SK-MEL-5 (cell line): ENCODE measurements around the gene PRKCA. TPM values are rescaled to one million over a fixed set of nuclear protein-coding genes. Genes with fewer than 3 reads are reported as not detected.
"Not testable (repeated sequence)": the region's sequence is repeated elsewhere in the genome, so short reads cannot be mapped to it uniquely, and the experiment has no call there.

Experiments
- DNase-seq: peaks from one replicate; pipeline ENCODE4 v3.0.0-alpha.2; 2016; ENCODE audit warnings: low read depth, low spot score
- in situ Hi-C: cut with HindIII; loops from 2 replicates; pipeline ENCODE4 v1.10.0; 2016; ENCODE audit warnings: low sequenced_read_pairs, high pct_unique_total_duplicates, low pct_unique_long_range_greater_than_20kb
- total RNA-seq: library from RNA; depleted of rRNA; stranded (reverse); fragments of >200 nt; shearing (Covaris generic); gene quantifications from 2 replicates; pipeline ENCODE4 v1.2.3, GENCODE V29; 2014

Gene PRKCA
- total RNA-seq, 1 experiment from 2014 or later, result 7.3 TPM

DNA sequence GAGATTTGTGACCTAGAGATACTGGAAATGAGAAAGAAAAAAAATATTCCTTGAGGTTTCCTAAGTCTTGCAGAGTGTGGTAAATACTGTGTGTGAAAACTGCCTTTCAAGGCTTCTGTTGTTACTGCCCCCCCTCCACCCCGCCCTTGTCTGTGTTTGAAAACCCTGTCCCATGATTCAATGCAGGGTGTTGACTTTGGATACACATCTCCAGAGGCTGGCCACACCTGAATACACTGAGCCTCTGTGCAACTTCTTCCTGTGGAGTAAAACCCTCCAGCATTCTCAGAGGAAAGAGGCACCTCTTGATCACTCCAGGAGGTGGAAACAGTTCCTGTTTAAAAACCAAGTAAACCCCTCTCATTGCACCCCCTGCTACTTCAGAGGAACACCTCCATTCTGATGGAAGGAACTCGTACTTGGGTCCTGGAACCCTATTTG lies 409.5 kb downstream of the PRKCA start:
- DNase-seq, result peak; percentile 89
- in situ Hi-C loops, result no loop called here

GRCh38 chr17:66712453-66712852 lies 410.0 kb downstream of the PRKCA start:
- in situ Hi-C loops, result no loop called here
- no peak for DNase-seq

DNA sequence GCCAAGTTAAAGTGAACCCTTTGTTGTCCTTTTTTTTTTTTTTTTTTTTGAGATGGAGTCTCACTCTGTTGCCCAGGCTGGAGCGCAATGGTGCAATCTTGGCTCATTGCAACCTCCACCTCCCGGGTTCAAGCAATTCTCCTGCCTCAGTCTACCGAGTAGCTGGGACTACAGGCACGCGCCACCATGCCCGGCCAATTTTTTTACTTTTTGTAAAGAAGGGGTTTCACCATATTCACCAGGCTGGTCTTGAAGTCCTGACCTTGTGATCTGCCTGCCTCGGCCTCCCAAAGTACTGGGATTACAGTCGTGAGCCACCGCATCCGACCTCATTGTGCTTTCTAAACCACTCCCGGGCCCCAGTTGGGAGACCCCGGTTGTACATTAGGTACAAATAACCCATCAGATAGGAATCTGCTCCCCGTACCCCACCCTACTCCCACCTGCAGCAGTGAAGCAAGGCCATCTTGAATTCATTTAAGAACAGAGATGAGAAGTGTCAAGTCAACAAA lies 410.7 kb downstream of the PRKCA start:
- DNase-seq, in situ Hi-C loops: not testable (repeated sequence)

DNA sequence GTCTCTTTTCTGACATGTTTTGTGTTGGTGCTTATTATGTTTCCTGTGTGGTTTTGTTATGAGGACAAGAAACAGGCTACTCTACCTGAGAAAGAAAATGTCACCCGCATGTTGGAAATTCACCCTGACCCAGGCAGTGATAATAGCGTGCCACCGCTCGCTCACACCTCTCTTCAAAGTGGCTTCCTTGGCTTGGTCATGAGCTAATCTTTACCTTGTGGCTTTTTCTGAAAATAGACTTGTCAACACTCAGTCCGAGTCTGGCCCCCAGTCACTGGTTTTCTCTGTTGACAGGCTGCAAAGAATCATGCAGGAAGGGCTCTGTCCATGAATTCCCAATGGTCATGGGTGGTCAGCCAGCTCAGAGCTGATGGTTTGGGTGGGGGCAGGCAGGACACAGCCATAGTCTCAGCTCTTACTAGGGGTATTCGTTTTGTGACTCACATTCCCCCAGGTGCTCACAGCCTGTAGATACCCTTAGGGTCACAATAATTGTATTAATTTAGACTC lies 411.2 kb downstream of the PRKCA start:
- in situ Hi-C loops, result no loop called here
- no peak for DNase-seq

- in situ Hi-C loops, result no loop called here
- no peak for DNase-seq
Observed at GRCh38 chr17:66714046-66715023, 411.9 kb downstream of the PRKCA start.

DNA sequence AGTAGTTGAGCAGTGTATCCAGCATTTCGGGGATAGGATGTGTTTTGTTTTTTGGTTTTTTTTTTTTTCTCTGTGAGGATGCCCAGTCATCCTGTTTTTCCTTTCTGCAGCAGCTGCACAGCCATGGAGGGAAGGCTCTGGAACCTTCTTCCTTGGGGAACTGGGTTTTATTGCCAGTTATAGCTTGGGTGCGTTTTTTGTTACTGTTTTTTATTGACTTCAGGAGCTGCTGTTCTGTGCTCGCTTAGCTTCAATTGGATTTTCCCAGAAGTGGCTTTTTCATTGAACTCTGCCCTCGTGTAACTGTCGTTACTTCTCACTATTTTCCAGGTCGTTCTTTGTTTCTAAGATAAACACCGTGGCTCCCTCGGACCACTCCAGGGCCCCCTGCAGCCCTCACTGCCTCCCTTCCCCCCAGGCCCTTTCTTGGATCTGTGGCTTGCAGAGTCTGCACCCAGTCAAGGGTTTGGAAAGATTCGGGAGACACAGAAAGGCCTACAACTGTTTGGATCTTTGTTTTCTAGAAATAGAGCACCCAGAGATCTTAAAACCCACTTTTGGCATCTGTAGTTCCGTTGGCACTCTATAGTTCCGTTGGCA lies 412.8 kb downstream of the PRKCA start:
- no peak for DNase-seq
- in situ Hi-C loops, result no loop called here

DNA sequence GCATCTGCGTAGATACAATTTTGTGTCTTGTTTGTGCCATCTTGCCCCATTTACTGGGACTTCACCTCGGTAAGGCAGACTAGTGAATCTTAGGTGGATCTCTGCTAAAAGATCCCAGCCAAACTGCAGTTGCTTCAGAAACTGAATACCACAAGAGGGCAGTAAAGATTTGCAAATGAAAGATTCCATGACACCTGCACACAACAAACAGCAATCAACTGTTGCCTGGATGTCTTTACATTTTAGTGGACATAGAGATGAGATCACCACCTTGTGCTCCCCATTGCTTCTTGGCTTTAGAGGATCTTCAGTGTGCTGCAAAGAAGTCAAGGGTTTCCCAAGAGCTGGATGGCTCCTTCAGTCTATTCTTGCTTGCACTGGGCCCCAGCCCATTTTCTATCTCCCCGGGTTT lies 413.3 kb downstream of the PRKCA start:
- DNase-seq, result peak; percentile 92
- in situ Hi-C loops, result no loop called here

- DNase-seq, result peak; percentile 32
- in situ Hi-C loops, result no loop called here
Observed at GRCh38 chr17:66716236-66717026, 414.0 kb downstream of the PRKCA start.

- DNase-seq, result no peak
- in situ Hi-C loops, result no loop called here
Observed at GRCh38 chr17:66717641-66718058, 415.2 kb downstream of the PRKCA start.

GRCh38 chr17:66720027-66720426 lies 417.6 kb downstream of the PRKCA start:
- peak; percentile 73 for DNase-seq
- in situ Hi-C loops, result no loop called here

GRCh38 chr17:66720567-66720966 lies 418.2 kb downstream of the PRKCA start:
- in situ Hi-C loops, result no loop called here
- DNase-seq, result peak; percentile 66

- no peak for DNase-seq
- in situ Hi-C loops, result no loop called here
Observed at GRCh38 chr17:66722341-66722740, 419.9 kb downstream of the PRKCA start.

DNA sequence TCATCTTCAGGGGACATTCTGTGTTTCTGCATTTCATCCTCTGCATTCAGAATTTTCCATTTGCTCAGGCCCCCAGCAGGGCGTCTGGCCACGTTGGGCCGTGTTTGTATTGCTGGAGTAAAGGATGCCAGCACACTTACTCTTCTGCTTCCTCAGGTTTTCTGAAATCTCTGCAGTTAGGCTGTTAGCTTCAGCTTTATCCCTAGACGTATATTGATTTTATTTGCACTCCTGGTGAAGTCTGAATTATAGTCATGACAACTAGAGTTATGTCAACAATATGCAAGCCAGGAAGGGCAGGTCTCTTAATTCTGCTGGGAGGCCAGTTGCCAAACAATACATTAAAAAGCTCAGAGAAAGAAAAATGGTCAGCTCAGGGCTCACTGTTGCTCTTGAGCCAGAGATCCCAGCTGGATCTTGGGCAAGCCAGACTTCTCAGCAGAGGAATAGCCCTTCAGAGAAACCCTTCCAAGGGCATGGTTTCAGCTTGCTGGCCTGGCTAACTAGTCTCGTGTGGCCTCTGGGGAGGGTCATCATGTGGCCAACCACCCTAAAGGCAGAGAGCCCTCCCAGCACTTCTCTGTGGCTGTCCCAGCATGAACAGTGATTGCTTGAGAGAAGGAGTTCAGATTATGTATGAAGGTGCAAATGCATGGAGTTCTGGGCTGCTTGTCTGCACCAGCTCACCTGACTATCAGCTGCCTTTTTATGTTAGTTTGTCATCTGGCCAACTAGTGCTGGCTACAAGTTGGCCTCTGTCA lies 422.3 kb downstream of the PRKCA start:
- in situ Hi-C loops, result no loop called here

DNA sequence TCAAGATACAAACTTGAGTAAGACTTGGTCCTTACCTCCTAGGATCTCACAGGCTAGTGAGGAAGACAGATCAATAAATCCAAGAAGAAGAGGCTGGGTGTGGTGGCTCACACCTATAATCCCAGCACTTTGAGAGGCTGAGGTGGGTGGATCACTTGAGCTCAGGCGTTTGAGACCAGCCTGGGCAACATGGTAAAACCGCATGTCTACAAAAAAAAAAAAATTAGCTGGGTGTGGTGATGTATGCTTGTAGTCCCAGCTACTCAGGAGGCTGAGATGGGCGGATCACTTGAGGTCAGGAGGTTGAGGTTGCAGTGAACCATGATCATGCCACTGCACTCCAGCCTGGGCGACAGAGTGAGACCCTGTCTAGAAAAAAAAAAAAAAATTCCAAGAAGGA lies 423.0 kb downstream of the PRKCA start:
- in situ Hi-C loops, DNase-seq: not testable (repeated sequence)

More for the DNA sequence above, 422.3 kb downstream of the PRKCA start:
- peak; percentile 64 for DNase-seq

DNA sequence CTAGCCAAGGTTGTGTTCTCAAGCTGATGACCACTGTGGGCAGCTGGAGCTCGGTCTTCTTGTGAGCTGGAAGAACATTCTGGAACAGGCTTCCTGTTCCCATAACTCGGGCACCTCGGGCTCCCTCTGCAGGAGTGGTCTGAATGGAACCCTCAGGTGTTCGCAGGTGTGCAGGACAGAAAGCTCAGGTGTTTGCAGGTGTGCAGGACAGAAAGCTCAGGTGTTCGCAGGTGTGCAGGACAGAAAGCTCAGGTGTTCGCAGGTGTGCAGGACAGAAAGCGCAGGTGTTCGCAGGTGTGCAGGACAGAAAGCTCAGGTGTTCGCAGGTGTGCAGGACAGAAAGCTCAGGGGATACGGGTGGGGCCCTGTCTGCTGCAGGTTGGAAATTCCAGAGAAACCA lies 423.5 kb downstream of the PRKCA start:
- in situ Hi-C loops, result no loop called here

GRCh38 chr17:66726371-66726770 lies 424.0 kb downstream of the PRKCA start:
- DNase-seq, result no peak

More for the DNA sequence above, 423.5 kb downstream of the PRKCA start:
- DNase-seq, result no peak

GRCh38 chr17:66726846-66727245 lies 424.4 kb downstream of the PRKCA start:
- in situ Hi-C loops, result no loop called here
- DNase-seq, result no peak

More at GRCh38 chr17:66726371-66726770, 424.0 kb downstream of the PRKCA start:
- in situ Hi-C loops, result no loop called here
